Adipocyte (in vitro differentiated cells): ENCODE data around the gene SBF1.
"Not testable (repeated sequence)": the region's sequence is repeated elsewhere in the genome, so short reads cannot be mapped to it uniquely, and the experiment has no call there.

Source experiments
- DNase-seq: peaks from one replicate; pipeline ENCODE4 v3.0.0-alpha.2; 2015; ENCODE audit warnings: low read depth
- H3K27me3 ChIP-seq: replicated peaks from 2 replicates; pipeline ENCODE4 v1.7.0; 2013; ENCODE audit warnings: mild to moderate bottlenecking, low read length, moderate library complexity; ENCODE audit not compliant: control insufficient read depth, insufficient read depth
- H3K36me3 ChIP-seq: 2 replicates; pipeline ENCODE4 v1.7.0; 2013; ENCODE audit warnings: low read length, mild to moderate bottlenecking, moderate library complexity; ENCODE audit not compliant: control insufficient read depth, insufficient read depth, severe bottlenecking
- H3K4me1 ChIP-seq: 2 replicates; pipeline ENCODE4 v1.7.0; 2013; ENCODE audit warnings: mild to moderate bottlenecking, low read length, moderate library complexity; ENCODE audit not compliant: control insufficient read depth, insufficient read depth
- H3K4me3 ChIP-seq: 2 replicates; pipeline ENCODE4 v1.7.0; 2013; ENCODE audit warnings: mild to moderate bottlenecking, low read length, moderate library complexity
- H3K9ac ChIP-seq: 2 replicates; pipeline ENCODE4 v1.7.0; 2013; ENCODE audit warnings: mild to moderate bottlenecking, low read length, moderate library complexity
- H3K9me3 ChIP-seq: 2 replicates; pipeline ENCODE4 v1.7.0; 2013; ENCODE audit warnings: mild to moderate bottlenecking, low read length, moderate library complexity; ENCODE audit not compliant: control insufficient read depth

Gene SBF1

DNA sequence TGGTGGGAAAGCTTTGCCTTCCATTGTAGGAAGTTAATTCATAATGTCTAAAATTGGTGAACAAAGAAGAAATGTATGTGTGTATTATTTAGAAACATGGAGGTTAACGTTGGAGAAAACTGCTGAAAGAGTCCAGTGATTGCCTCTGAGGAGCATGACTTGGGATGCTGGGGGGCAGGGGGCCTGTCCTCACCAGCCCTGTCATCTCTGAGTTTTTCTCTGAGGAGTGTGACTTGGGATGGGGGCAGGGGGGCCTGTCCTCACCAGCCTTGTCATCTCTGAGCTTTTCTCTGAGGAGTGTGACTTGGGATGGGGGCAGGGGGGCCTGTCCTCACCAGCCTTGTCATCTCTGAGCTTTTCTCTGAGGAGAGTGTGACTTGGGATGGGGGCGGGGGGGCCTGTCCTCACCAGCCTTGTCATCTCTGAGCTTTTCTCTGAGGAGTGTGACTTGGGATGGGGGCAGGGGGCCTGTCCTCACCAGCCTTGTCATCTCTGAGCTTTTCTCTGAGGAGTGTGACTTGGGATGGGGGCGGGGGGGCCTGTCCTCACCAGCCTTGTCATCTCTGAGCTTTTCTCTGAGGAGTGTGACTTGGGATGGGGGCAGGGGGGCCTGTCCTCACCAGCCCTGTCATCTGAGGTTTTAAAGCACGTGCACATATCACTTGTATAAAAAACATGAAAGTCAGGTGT, 77.3 kb downstream of the SBF1 start:
- H3K9ac ChIP-seq, H3K27me3 ChIP-seq, H3K4me1 ChIP-seq, DNase-seq, H3K4me3 ChIP-seq, H3K9me3 ChIP-seq: not testable (repeated sequence)
- H3K36me3 ChIP-seq, result peaks cover 25% of the 10 kb centered on the region

- no peak overlapping the region for H3K9ac ChIP-seq
- H3K27me3 ChIP-seq, result no peaks in the 10 kb centered on the region
- peaks cover 9% of the 10 kb centered on the region for H3K4me1 ChIP-seq
- H3K36me3 ChIP-seq, result peaks cover 27% of the 10 kb centered on the region
- H3K4me3 ChIP-seq, result no peak overlapping the region
- no peaks in the 10 kb centered on the region for H3K9me3 ChIP-seq
- no peak for DNase-seq
Measured at GRCh38 chr22:50396751-50397370, 78.0 kb downstream of the SBF1 start.
